Astrocyte of the spinal cord (primary cell): ENCODE results near the gene TRPM8.
"Not testable (repeated sequence)": the region's sequence is repeated elsewhere in the genome, so short reads cannot be mapped to it uniquely, and the experiment has no call there.

Experiments used
- DNase-seq: peaks from one replicate; pipeline ENCODE4 v3.0.0; 2011; ENCODE audit warnings: low read depth, low spot score
- H3K4me3 ChIP-seq: 2 replicates; pipeline ENCODE4 v1.5.1; 2011; ENCODE audit warnings: low read depth, mild to moderate bottlenecking, low read length, moderate library complexity
- in situ Hi-C: cut with HindIII; loops from 2 replicates; pipeline ENCODE4 v1.10.0; 2017; ENCODE audit warnings: low sequenced_read_pairs
- TF ChIP-seq, protein P1 (sequence below): IDR thresholded peaks from 2 replicates; pipeline ENCODE4 v1.5.1; 2012; ENCODE audit warnings: low read depth, mild to moderate bottlenecking, low read length, inconsistent platforms

TRPM8 gene

GRCh38 chr2:233968556-233968955 is 51.4 kb downstream of the TRPM8 start:
- DNase-seq = no peak
- TF ChIP-seq, protein P1, sequence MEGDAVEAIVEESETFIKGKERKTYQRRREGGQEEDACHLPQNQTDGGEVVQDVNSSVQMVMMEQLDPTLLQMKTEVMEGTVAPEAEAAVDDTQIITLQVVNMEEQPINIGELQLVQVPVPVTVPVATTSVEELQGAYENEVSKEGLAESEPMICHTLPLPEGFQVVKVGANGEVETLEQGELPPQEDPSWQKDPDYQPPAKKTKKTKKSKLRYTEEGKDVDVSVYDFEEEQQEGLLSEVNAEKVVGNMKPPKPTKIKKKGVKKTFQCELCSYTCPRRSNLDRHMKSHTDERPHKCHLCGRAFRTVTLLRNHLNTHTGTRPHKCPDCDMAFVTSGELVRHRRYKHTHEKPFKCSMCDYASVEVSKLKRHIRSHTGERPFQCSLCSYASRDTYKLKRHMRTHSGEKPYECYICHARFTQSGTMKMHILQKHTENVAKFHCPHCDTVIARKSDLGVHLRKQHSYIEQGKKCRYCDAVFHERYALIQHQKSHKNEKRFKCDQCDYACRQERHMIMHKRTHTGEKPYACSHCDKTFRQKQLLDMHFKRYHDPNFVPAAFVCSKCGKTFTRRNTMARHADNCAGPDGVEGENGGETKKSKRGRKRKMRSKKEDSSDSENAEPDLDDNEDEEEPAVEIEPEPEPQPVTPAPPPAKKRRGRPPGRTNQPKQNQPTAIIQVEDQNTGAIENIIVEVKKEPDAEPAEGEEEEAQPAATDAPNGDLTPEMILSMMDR = no peak
- in situ Hi-C loops = no loop called here
- H3K4me3 ChIP-seq = no peak overlapping the region

- in situ Hi-C loops, DNase-seq, H3K4me3 ChIP-seq: not testable (repeated sequence)
Measured at GRCh38 chr2:233972460-233972859, 55.3 kb downstream of the TRPM8 start.

- H3K4me3 ChIP-seq = no peak overlapping the region
- in situ Hi-C loops = no loop called here
- TF ChIP-seq, protein P1 = no peak
- no peak for DNase-seq
Measured at GRCh38 chr2:233972941-233973575, 55.9 kb downstream of the TRPM8 start.

GRCh38 chr2:233973786-233974185 is 56.6 kb downstream of the TRPM8 start:
- no peak for DNase-seq
- H3K4me3 ChIP-seq = no peak overlapping the region
- TF ChIP-seq, protein P1 = no peak
- in situ Hi-C loops = no loop called here

DNA sequence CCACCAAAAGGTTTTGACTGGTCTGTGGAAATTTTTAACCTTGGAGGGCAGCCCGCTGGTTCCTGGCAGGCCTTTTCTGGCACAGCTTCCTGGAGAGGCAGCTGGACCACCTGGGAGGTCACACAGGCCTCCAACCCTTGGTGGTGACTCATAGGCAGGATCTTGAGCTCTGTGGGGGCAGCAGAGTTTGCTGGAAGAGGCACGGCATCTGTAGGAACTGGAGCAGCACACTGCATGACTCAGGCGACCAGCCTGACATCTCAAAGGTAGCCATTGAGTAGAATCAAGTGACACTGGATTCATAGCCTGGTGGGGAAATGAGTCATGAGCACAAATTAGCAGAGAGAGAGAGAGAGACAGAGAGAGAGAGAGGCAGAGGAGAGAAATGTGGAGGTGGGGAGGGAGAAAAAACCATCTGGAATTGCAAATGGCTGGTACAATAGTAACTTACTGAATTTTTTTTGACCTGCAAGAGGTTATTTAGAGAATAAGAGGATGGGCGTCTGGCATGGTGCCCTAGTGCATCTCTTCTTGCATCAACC is 57.4 kb downstream of the TRPM8 start:
- TF ChIP-seq, protein P1 = no peak
- in situ Hi-C loops = no loop called here
- no peak overlapping the region for H3K4me3 ChIP-seq
- DNase-seq = peak; percentile 98

DNA sequence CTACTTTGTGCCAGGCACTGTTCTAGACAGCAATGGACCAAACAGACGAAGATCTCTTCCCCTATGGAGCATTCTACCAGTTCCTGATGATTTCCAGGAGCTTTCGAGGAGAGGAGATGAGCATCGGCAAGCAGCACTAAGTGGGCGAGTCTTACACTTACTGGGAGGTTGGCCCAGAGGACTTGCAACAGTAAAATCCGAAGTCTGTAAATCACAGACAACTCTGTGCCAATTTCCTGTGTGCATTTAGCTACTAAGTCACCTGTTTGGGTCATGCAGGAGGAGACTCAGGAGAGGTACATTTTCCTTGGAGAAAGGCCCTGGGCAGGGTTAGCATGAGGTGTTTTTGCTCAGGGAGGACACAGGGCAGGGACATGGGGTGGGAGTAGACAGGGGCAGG is 58.9 kb downstream of the TRPM8 start:
- no peak for DNase-seq
- no peak overlapping the region for H3K4me3 ChIP-seq
- in situ Hi-C loops = no loop called here
- TF ChIP-seq, protein P1 = no peak

DNA sequence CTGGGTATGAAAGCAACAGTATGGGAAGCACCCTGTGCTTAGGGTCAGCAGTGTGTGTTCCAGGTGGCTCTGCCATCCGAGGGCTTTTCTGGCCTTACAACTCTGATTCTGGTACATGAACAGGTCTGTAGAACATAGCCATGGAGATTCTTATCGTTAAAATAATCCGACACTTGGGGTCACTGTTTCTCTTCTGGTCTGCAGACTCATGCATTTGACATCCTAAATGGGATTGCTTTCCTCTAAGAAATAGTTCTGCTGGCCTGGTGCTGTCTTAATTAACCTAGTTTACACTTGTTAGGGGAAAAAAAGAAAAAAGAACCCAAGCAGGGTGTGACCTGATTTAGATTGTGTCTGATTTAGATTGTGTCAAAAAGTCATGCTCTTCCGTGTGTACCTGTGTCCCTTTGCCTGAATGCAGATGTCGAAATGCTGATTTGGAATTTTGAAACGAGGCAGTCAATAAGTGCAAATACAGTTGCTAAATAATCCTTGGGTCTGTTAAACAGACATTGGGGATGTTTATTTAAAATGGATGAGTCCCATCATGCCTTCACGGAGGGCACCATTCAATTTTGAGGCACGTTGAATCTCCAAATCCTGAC is 59.6 kb downstream of the TRPM8 start:
- DNase-seq = peak; percentile 84
- TF ChIP-seq, protein P1 = peak; percentile 51
- H3K4me3 ChIP-seq = no peak overlapping the region
- in situ Hi-C loops = no loop called here
